HUES6 (cell line): ENCODE results near the gene SLC25A31.

ENCODE experiments used
- H3K27ac ChIP-seq: 2 replicates; pipeline ENCODE4 v1.7.0; 2013; ENCODE audit warnings: low read depth, mild to moderate bottlenecking, low read length, inconsistent platforms
- H3K27me3 ChIP-seq: 2 replicates; pipeline ENCODE4 v1.6.1; 2013; ENCODE audit warnings: low read length; ENCODE audit not compliant: control insufficient read depth, insufficient read depth
- H3K36me3 ChIP-seq: 2 replicates; pipeline ENCODE4 v1.6.1; 2013; ENCODE audit warnings: low read length; ENCODE audit not compliant: control insufficient read depth, insufficient read depth
- H3K4me1 ChIP-seq: 2 replicates; pipeline ENCODE4 v1.6.1; 2013; ENCODE audit warnings: low read length; ENCODE audit not compliant: control insufficient read depth, insufficient read depth
- H3K4me3 ChIP-seq: 2 replicates; pipeline ENCODE4 v1.5.1; 2013; ENCODE audit warnings: low read depth, low read length
- H3K9ac ChIP-seq: one replicate; pipeline ENCODE4 v1.6.1; 2013; ENCODE audit warnings: mild to moderate bottlenecking, low read length
- H3K9me3 ChIP-seq: 2 replicates; pipeline ENCODE4 v1.6.1; 2013; ENCODE audit warnings: low read depth, low read length; ENCODE audit not compliant: control insufficient read depth, insufficient read depth

SLC25A31 gene

DNA sequence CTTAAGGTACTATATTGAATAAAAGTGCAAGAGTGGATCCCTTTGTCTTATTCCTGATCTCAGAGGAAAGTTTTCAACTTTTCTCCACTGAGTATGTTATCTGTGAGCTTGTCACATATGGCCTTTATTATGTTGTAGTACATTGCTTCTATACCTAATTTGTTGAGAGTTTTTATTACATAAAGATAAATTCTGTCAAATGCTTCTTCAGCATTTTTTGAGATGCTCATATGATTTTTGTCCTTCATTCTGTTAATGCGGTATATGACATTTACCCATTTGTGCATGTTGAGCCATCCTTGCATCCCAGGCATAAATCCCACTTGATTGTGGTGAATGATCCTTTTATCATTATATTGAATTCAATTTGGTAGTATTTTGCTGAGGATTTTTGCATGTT lies 11.0 kb downstream of the SLC25A31 start:
- Histone ChIP-seq H3K9ac (no peak overlapping the region), H3K4me1 (no peaks in the 10 kb centered on the region), H3K27ac (no peak overlapping the region), H3K4me3 (no peak overlapping the region), H3K9me3 (peaks cover 8% of the 10 kb centered on the region; the same call in 1 of the 2 replicates), H3K36me3 (no peaks in the 10 kb centered on the region), H3K27me3 (no peaks in the 10 kb centered on the region)

DNA sequence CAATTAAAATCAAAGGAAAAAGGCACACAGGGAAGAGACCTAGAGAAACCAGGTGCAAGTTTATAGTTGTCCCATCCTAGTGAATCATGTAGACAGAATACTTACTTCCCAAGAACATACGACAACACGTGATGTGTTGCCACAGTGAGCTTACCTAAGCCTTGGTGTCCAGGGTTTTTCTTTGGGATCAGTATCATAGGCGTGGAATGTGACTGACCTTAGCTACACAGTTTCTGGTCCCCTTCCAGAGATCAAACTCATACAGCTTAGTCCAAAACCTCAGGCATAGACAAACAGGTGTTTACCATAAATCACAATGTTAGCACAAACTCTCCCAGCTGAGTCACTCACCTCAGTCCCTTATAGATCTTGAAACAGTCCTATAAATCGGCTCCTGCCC lies 17.7 kb downstream of the SLC25A31 start:
- no peaks in the 10 kb centered on the region for H3K36me3 ChIP-seq
- H3K4me1 ChIP-seq: no peaks in the 10 kb centered on the region
- no peak overlapping the region for H3K4me3 ChIP-seq
- H3K27me3 ChIP-seq: no peaks in the 10 kb centered on the region
- H3K9me3 ChIP-seq: peaks cover 14% of the 10 kb centered on the region
- H3K9ac ChIP-seq: no peak overlapping the region
- H3K27ac ChIP-seq: no peak overlapping the region

DNA sequence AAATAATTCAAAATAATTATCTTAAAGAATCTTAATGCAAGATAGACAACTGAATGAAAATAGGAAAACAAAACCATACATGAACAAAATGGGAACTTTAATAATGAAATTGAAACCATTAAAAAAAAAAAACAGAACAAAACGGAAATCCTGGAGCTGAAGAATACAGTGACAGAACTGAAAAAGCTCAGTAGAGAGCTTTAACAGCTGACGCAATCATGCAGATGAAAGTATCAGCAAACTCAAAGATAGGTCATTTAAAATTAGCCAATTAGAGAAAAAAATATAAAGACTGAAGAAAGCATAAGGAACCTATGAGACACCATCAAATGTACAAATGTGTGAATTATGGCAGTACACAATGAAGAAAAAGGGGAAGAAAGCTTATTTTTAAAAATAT lies 18.8 kb downstream of the SLC25A31 start:
- Histone ChIP-seq H3K27me3 (no peaks in the 10 kb centered on the region), H3K9me3 (peaks cover 14% of the 10 kb centered on the region), H3K9ac (no peak overlapping the region), H3K27ac (no peak overlapping the region), H3K4me3 (no peak overlapping the region), H3K36me3 (no peaks in the 10 kb centered on the region), H3K4me1 (no peaks in the 10 kb centered on the region)

DNA sequence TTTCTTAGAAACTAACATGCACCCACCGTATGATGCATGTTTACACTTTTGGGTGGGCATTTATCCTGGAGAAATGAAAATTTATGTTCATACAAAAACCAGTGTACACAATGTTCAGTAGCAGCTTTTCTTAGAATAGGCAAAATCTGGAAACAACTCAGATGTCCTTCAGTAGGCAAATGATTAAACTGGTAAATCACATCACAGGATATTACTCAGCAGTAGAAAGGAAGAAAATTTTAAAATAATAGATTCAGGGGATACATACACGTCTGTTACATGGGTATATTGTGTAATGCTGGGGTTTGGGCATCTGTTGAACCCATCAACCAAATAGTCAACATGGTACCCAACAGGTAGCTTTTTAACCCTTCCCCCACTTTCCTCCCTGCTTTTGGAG lies 26.7 kb downstream of the SLC25A31 start:
- Histone ChIP-seq H3K4me1 (no peaks in the 10 kb centered on the region), H3K27ac (no peak overlapping the region), H3K9ac (no peak overlapping the region), H3K4me3 (no peak overlapping the region), H3K36me3 (no peaks in the 10 kb centered on the region), H3K9me3 (no peaks in the 10 kb centered on the region), H3K27me3 (no peaks in the 10 kb centered on the region)

DNA sequence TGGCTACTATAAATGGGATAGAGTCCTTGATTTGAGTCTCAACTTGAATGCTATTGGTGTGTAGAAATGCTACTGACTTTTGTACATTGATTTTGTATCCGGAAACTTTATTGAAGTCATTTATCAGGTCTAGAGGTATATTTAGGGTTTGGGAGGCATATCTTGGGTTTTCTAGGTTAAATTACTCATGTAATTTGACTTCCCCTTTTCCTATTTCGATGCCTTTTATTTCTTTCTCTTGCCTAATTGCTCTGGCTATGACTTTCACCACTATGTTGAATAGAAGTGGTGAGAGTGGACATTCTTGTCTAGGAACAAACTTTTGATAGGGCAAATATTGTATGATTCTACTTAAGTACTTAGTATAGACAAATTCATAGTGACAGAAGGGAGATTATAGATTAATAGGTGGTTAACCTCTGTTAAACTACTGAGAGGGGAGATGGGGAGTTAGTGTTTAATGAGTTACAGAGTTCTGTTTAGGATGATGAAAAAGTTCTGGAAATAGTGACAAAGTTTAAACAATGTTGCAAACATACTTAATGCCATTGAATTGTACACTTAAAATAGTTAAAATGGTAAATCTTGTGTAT lies 29.1 kb downstream of the SLC25A31 start:
- no peaks in the 10 kb centered on the region for H3K27me3 ChIP-seq
- no peak overlapping the region for H3K4me3 ChIP-seq
- H3K9ac ChIP-seq: no peak overlapping the region
- H3K27ac ChIP-seq: no peak overlapping the region
- H3K4me1 ChIP-seq: no peaks in the 10 kb centered on the region
- H3K36me3 ChIP-seq: no peaks in the 10 kb centered on the region
- no peaks in the 10 kb centered on the region for H3K9me3 ChIP-seq

DNA sequence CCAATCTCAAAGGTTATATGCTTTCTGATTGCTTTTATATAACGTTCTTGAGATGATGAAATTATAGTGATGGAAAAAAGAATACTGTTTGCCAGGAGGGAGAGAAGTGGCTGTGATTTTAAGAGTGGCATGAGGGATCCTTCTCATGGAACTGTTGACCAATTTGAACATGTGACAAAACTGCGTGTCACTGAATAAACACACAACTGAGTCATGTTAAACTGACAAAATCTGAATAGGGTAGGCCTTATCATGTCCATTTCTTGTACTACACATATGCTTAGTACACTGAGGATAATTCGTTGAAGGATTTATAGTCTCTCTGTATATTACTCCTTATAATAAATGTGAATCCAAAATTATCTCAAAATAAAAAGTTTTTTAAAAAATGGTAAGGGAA lies 29.7 kb downstream of the SLC25A31 start:
- Histone ChIP-seq H3K36me3 (no peaks in the 10 kb centered on the region), H3K9me3 (no peaks in the 10 kb centered on the region), H3K4me3 (no peak overlapping the region), H3K9ac (no peak overlapping the region), H3K27ac (no peak overlapping the region), H3K4me1 (no peaks in the 10 kb centered on the region), H3K27me3 (no peaks in the 10 kb centered on the region)

DNA sequence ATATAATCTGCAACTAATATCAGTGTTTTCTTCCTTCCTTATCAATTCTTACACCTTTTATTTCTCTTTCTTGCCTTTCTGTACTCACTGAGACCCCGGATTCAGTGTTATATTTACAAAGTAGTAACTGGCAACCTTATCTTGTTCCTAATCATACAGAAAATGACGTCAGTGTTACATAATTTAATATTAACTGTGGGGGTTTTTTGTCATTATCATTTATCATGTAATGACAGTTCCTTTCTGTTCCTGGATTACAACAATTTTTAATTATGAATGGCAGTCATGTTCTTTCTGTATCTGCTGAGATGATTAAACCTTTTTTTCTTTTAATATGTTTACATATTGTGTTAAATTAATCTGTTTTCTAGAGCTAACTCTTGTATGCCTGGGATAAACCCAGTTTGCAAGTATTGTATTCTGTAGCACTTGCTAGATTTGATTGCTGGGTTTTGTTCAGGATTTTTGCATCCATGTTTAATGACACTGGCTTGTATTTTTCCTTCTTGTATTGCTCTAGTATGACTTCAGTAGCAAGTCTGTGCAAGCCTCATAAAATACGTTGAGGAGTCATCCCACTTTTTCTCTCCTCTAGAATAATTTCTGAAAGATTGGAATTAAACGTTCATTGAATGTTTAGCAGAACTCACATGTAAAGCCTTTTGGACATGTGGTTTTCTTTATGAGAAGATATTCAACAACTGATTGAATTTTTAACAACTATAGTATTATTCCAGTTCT lies 41.5 kb downstream of the SLC25A31 start:
- Histone ChIP-seq H3K4me1 (no peaks in the 10 kb centered on the region), H3K9ac (no peak overlapping the region), H3K4me3 (no peak overlapping the region), H3K36me3 (no peaks in the 10 kb centered on the region), H3K27me3 (no peaks in the 10 kb centered on the region), H3K9me3 (no peaks in the 10 kb centered on the region), H3K27ac (no peak overlapping the region)

DNA sequence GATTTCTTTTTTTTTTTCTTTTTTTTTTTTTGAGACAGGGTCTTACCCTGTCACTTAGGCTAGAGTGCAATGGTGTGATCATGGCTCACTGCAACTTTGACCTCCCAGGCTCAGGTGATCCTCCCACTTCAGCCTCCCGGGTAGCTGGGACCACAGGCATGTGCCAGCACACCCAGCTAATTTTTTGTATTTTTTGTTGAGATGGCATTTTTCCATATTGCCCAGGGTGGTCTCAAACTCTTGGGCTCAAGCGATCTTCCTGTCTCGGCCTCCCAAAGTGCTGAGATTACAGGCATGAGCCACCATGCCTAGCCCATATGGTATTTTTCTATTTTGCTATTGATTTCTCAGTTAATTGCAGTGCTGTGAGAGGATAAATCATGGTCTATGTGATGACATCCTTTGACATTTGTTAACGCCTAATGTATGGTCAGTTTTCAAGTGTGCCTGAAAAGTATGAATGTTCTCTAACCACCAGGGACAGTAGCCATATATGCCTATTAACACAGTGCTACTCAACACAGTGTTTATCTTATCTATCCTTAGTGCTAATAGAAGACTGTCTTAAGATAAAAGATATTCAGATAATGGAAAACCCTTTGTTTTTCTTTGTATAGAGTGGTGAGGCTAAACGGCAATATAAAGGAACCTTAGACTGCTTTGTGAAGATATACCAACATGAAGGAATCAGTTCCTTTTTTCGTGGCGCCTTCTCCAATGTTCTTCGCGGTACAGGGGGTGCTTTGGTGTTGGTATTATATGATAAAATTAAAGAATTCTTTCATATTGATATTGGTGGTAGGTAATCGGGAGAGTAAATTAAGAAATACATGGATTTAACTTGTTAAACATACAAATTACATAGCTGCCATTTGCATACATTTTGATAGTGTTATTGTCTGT lies 42.8 kb downstream of the SLC25A31 start:
- H3K27ac ChIP-seq: no peak overlapping the region
- H3K9ac ChIP-seq: no peak overlapping the region
- H3K4me1 ChIP-seq: no peaks in the 10 kb centered on the region
- H3K36me3 ChIP-seq: no peaks in the 10 kb centered on the region
- no peak overlapping the region for H3K4me3 ChIP-seq
- no peaks in the 10 kb centered on the region for H3K27me3 ChIP-seq
- no peaks in the 10 kb centered on the region for H3K9me3 ChIP-seq

DNA sequence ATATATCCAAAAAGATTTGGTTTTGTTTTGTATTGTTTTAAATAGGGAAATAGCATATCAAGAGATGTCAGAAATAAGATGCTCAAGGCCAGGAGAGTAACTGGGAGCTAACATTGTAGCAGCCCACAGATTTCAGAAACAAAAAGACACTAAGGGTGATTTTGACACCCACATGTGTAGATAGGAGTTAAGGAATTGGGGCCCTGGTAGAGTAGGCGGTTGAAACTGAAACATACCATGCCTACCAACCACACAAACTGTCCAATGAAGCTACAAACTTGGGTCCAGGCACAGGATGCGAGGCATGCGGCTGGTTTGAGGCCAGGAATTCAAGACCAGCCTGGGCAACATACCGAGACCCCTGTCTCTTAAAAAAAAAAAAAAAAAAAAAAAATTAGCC lies 45.6 kb downstream of the SLC25A31 start:
- Histone ChIP-seq H3K36me3 (no peaks in the 10 kb centered on the region), H3K4me1 (no peaks in the 10 kb centered on the region), H3K4me3 (no peak overlapping the region), H3K9ac (no peak overlapping the region), H3K27me3 (peaks cover 8% of the 10 kb centered on the region), H3K9me3 (no peaks in the 10 kb centered on the region), H3K27ac (no peak overlapping the region)

DNA sequence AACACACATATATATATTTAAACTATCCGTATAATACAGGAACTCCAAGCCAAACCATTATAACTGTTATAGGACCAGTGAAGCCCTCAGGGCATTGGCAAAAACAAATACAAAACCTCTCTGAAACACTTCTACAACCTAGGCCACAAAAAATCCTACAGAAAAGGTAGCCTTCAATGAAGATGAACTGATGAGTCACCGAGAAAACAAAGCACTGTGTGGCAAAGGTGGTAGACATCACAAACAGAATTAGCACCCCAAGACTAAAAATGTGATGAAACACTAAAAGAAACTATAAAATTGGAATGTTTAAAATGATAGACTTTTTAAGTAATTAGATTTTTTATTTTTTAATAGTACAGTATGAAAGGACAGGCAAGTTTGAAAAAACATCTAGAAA lies 46.4 kb downstream of the SLC25A31 start:
- no peak overlapping the region for H3K27ac ChIP-seq
- no peak overlapping the region for H3K9ac ChIP-seq
- no peaks in the 10 kb centered on the region for H3K4me1 ChIP-seq
- peaks cover 16% of the 10 kb centered on the region for H3K27me3 ChIP-seq
- no peaks in the 10 kb centered on the region for H3K36me3 ChIP-seq
- H3K9me3 ChIP-seq: no peaks in the 10 kb centered on the region
- no peak overlapping the region for H3K4me3 ChIP-seq

DNA sequence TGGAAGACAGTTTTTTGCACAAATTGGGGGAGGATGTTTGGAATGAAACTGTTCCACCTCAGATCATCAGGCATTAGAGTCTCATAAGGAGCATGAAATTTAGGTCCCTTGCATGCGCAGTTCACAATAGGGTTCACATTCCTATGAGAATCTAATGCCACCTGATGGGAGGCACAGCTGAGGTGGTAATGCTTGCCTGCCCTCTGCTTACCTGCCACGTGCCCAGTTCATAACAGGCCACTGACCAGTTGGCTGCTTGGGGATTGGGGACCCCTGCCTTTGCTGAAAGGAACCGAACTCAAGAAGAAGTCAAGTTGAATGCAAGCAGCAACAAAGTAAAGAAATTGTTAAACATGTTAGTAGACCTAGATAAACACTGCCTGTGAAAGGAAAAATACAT lies 47.3 kb downstream of the SLC25A31 start:
- Histone ChIP-seq H3K36me3 (no peaks in the 10 kb centered on the region), H3K27ac (no peak overlapping the region), H3K9me3 (no peaks in the 10 kb centered on the region), H3K9ac (no peak overlapping the region), H3K4me1 (no peaks in the 10 kb centered on the region), H3K4me3 (no peak overlapping the region), H3K27me3 (peaks cover 22% of the 10 kb centered on the region)
